B cell (primary cell): ENCODE measurements around the gene APMAP. TPM values are rescaled to one million over a fixed set of nuclear protein-coding genes. Genes with fewer than 3 reads are reported as not detected.

Source experiments
- ATAC-seq: fragments of 200-7000 bp; cut with Tn5 transposase; one replicate; pipeline ENCODE4 v1.10.0; 2021; ENCODE audit warnings: low read depth, mild to moderate bottlenecking, moderate number of reproducible peaks, moderate library complexity
- CTCF ChIA-PET: fragments of 350-600 bp; sonication (Branson Sonifier 250); formaldehyde crosslinking; loops from one replicate; lab custom pipeline; 2021; ENCODE audit warnings: antibody characterized with exemption, inconsistent platforms; lab: Charles Lee
- POLR2A ChIA-PET: fragments of 350-600 bp; sonication (Branson Sonifier 250); formaldehyde crosslinking; loops from one replicate; lab custom pipeline; 2021; ENCODE audit warnings: antibody characterized with exemption; lab: Charles Lee
- DNase-seq: peaks from one replicate; pipeline ENCODE4 v3.0.0; 2013
- H2AFZ ChIP-seq: 2 replicates; pipeline ENCODE4 v1.6.1; 2012; ENCODE audit warnings: mild to moderate bottlenecking, low read depth, low read length; ENCODE audit not compliant: insufficient read depth, poor library complexity, severe bottlenecking
- H3K27ac ChIP-seq, 2 donors: 1 replicate in 1 of 2; 2 replicates in 1 of 2; pipeline ENCODE4 v1.5.1; 2012 to 2013; ENCODE audit warnings: low read length in 2 of 2, mild to moderate bottlenecking in 2 of 2, moderate library complexity in 1 of 2
- H3K27me3 ChIP-seq, 4 experiments: fragments of 200-600 bp in 1 of 4; sonication (generic) in 1 of 4; replicated peaks in 1 of 4; 1 replicate in 2 of 4; 2 replicates in 2 of 4; pipeline versions ENCODE4 v1.6.1 to v1.7.0; 2013 to 2016; ENCODE audit warnings: low read length in 3 of 4, mild to moderate bottlenecking in 2 of 4, mixed read lengths in 1 of 4, moderate library complexity in 1 of 4; ENCODE audit not compliant: insufficient read depth in 4 of 4, control insufficient read depth in 3 of 4; ENCODE audit errors: control extremely low read depth in 1 of 4
- H3K36me3 ChIP-seq, 2 experiments: replicated peaks in 1 of 2; 1 replicate in 1 of 2; 2 replicates in 1 of 2; pipeline versions ENCODE4 v1.6.1 to v1.7.1; 2013; ENCODE audit warnings: low read length in 1 of 2; ENCODE audit not compliant: insufficient read depth in 2 of 2, control insufficient read depth in 1 of 2; ENCODE audit errors: control extremely low read depth in 1 of 2, extremely low read depth in 1 of 2
- H3K4me1 ChIP-seq, 2 donors: fragments of 200-600 bp in 1 of 2; sonication (generic) in 1 of 2; 1 replicate in 1 of 2; 2 replicates in 1 of 2; pipeline versions ENCODE4 v1.5.1 to v1.6.1; 2013 to 2017; ENCODE audit warnings: low read length in 2 of 2; ENCODE audit not compliant: control insufficient read depth in 2 of 2, insufficient read depth in 2 of 2
- H3K4me2 ChIP-seq: replicated peaks from 2 replicates; pipeline ENCODE3; 2012; ENCODE audit warnings: mild to moderate bottlenecking, low read depth, low read length; ENCODE audit not compliant: poor library complexity, severe bottlenecking
- H3K4me3 ChIP-seq, 5 experiments: fragments of 200-600 bp in 1 of 5; sonication (generic) in 1 of 5; 1 replicate in 3 of 5; 2 replicates in 2 of 5; pipeline versions ENCODE4 v1.5.1 to v1.7.0; 2011 to 2016; ENCODE audit warnings: low read length in 4 of 5, mild to moderate bottlenecking in 4 of 5, low read depth in 2 of 5, control low read depth in 1 of 5, moderate library complexity in 1 of 5; ENCODE audit not compliant: insufficient read depth in 1 of 5; ENCODE audit errors: control extremely low read depth in 1 of 5, extremely low read depth in 1 of 5
- H3K79me2 ChIP-seq: fragments of 200-600 bp; sonication (generic); one replicate; pipeline ENCODE4 v1.6.0; 2016; ENCODE audit warnings: low read length; ENCODE audit not compliant: control insufficient read depth, insufficient read depth
- H3K9ac ChIP-seq: fragments of 200-600 bp; sonication (generic); 2 replicates; pipeline ENCODE4 v1.6.1; 2017; ENCODE audit warnings: mild to moderate bottlenecking, low read length, moderate library complexity
- H3K9me3 ChIP-seq, 3 donors: one replicate each; pipeline versions ENCODE4 v1.6.1 to v1.7.1; 2013; ENCODE audit warnings: low read length in 2 of 3; ENCODE audit not compliant: control insufficient read depth in 2 of 3, insufficient read depth in 1 of 3; ENCODE audit errors: control extremely low read depth in 1 of 3
- H4K20me1 ChIP-seq: 2 replicates; pipeline ENCODE4 v1.6.0; 2012; ENCODE audit warnings: mild to moderate bottlenecking, low read length; ENCODE audit not compliant: insufficient read depth, control insufficient read depth, poor library complexity, severe bottlenecking
- H3K27ac Mint-ChIP-seq: one replicate; pipeline ENCODE4 v1.8.0; 2021; ENCODE audit warnings: mixed read lengths
- H3K27me3 Mint-ChIP-seq: one replicate; pipeline ENCODE4 v1.8.0; 2021; ENCODE audit warnings: mixed read lengths
- H3K4me1 Mint-ChIP-seq: one replicate; pipeline ENCODE4 v1.8.0; 2021; ENCODE audit warnings: mixed read lengths
- H3K4me3 Mint-ChIP-seq: one replicate; pipeline ENCODE4 v1.8.0; 2021; ENCODE audit warnings: mixed read lengths
- H3K9me3 Mint-ChIP-seq: one replicate; pipeline ENCODE4 v1.8.0; 2022; ENCODE audit warnings: mixed read lengths; ENCODE audit not compliant: insufficient read depth
- CTCF ChIP-seq: fragments of 200-600 bp; IDR thresholded peaks from one replicate; pipeline ENCODE4 v1.8.0; 2022; ENCODE audit warnings: antibody characterized with exemption, mild to moderate bottlenecking
- EZH2 ChIP-seq: IDR thresholded peaks from 2 replicates; pipeline ENCODE4 v1.6.1; 2012; ENCODE audit warnings: borderline replicate concordance, low read depth, mild to moderate bottlenecking, moderate library complexity, low read length; ENCODE audit not compliant: insufficient read depth, poor library complexity, severe bottlenecking
- WGBS: methylation state at CpG from one replicate; pipeline ENCODE4 v1.1.5; 2013; ENCODE audit warnings: missing lambda C conversion rate; ENCODE audit not compliant: insufficient coverage; 5-methylcytosine and 5-hydroxymethylcytosine counted together
- intact Hi-C: fragments of 100-400 bp; cut with micrococcal nuclease; formaldehyde crosslinking; loops from one replicate; pipeline ENCODE4 v1.10.0; 2022
- polyA plus RNA-seq: library from polyadenylated mRNA; depleted of rRNA; stranded (reverse); fragments of >200 nt; gene quantifications from 2 replicates; pipeline ENCODE4 v1.2.3, GENCODE V29; 2012
- total RNA-seq, 2 donors: library from RNA; stranded (reverse); fragments of 120-200 nt in 1 of 2; gene quantifications; 1 replicate in 1 of 2; 2 replicates in 1 of 2; pipeline versions ENCODE4 v1.2.3 to v1.2.4, GENCODE V29; 2013 to 2022

The APMAP gene
- total and polyA plus RNA-seq, 2 donors (not counting 1 experiment from before 2014, with no cell fraction given) = 9.1 to 28.0 TPM

GRCh38 chr20:25038103-25038410 is 45.5 kb upstream of the APMAP start:
- no peaks in the 10 kb centered on the region for H3K27me3 ChIP-seq
- no peaks in the 10 kb centered on the region for H3K9me3 ChIP-seq
- no peak for DNase-seq
- peak overlapping the region; percentile 16 for H2AFZ ChIP-seq
- WGBS = 32% methylated on average over 3 of the region's 3 CpGs
- Mint-ChIP-seq H3K4me1 (peaks cover 67% of the 10 kb centered on the region), H3K9me3 (no peaks in the 10 kb centered on the region), H3K27me3 (no peaks in the 10 kb centered on the region), H3K27ac (peak overlapping the region; percentile 91), H3K4me3 (peak overlapping the region; percentile 77)
- peaks cover 60 to 64% of the 10 kb centered on the region in 2 donors for H3K4me1 ChIP-seq
- TF ChIP-seq CTCF (no peak), EZH2 (no peak)
- peak overlapping the region; percentile 68 for H3K4me2 ChIP-seq
- H3K9ac ChIP-seq = no peak overlapping the region
- H4K20me1 ChIP-seq = peaks cover 54% of the 10 kb centered on the region
- peaks cover 0 to 29% of the 10 kb centered on the region in 2 experiments for H3K36me3 ChIP-seq
- ChIA-PET CTCF (interaction anchor here (0.6 to 2.1 kb wide), 4 partner anchors 13 to 44 kb away, joined by 3 to 5 read pairs (median 4); no protein-coding TSS in a partner anchor), POLR2A (interaction anchor here (0.8 to 2.2 kb wide), 2 partner anchors 17 to 20 kb away, joined by 3 to 20 read pairs; partner anchors contain the start of gene ACSS1)
- no peak overlapping the region for H3K4me3 ChIP-seq
- intact Hi-C loops = loop anchor here (1.0 to 5.0 kb wide), 2 partner anchors 19 to 159 kb away; partner anchors contain the start of gene ENTPD6
- H3K79me2 ChIP-seq = peaks cover 88% of the 10 kb centered on the region
- peak overlapping the region; percentile 4 to 63 for H3K27ac ChIP-seq
- ATAC-seq = no peak
